Gastrocnemius medialis (tissue), 4 donors: ENCODE data around the gene SYNGR1. TPM values are rescaled to one million over a fixed set of nuclear protein-coding genes. Genes with fewer than 3 reads are reported as not detected.
A peak's percentile ranks its signal among the peaks of the same experiment; 100 is the strongest.

Source experiments
- ATAC-seq, 2 donors: fragments of 150-250 bp; one replicate each; pipeline ENCODE4 v1.9.1; 2016
- DNase-seq, 2 donors: peaks; one replicate each; pipeline ENCODE4 v3.0.0-alpha.2; 2019
- H3K27ac ChIP-seq, 4 donors: fragments of 200-600 bp; sonication (generic); 1 replicate in 1 of 4; 2 replicates in 3 of 4; pipeline ENCODE4 v1.5.1; 2016 to 2018; ENCODE audit warnings: mild to moderate bottlenecking in 2 of 4, moderate library complexity in 1 of 4
- H3K27me3 ChIP-seq, 3 donors: fragments of 200-600 bp; sonication (generic) in 2 of 3; 1 replicate in 1 of 3; 2 replicates in 2 of 3; pipeline versions ENCODE4 v1.5.1 to v1.6.0; 2016 to 2019; ENCODE audit warnings: mild to moderate bottlenecking in 1 of 3, moderate library complexity in 1 of 3
- H3K36me3 ChIP-seq, 2 donors: fragments of 200-600 bp; sonication (generic) in 1 of 2; one replicate each; pipeline ENCODE4 v1.5.1; 2017 to 2018
- H3K4me1 ChIP-seq, 2 donors: fragments of 200-600 bp; sonication (generic) in 1 of 2; one replicate each; pipeline ENCODE4 v1.5.1; 2016 to 2017; ENCODE audit warnings: mild to moderate bottlenecking in 2 of 2
- H3K4me3 ChIP-seq, 4 donors: fragments of 200-600 bp; sonication (generic) in 3 of 4; 1 replicate in 1 of 4; 2 replicates in 3 of 4; pipeline ENCODE4 v1.5.1; 2016 to 2019; ENCODE audit warnings: mild to moderate bottlenecking in 2 of 4
- H3K9me3 ChIP-seq, 3 donors: fragments of 200-600 bp; sonication (generic) in 2 of 3; 1 replicate in 1 of 3; 2 replicates in 2 of 3; pipeline ENCODE4 v1.5.1; 2016 to 2019
- CTCF ChIP-seq, 5 experiments: fragments of 450-650 bp in 3 of 5; fragments of 200-600 bp in 2 of 5; sonication (generic) in 2 of 5; IDR thresholded peaks in 4 of 5; conservative IDR thresholded peaks in 1 of 5; 1 replicate in 4 of 5; 2 replicates in 1 of 5; pipeline ENCODE4 v1.5.1; 2016 to 2019; ENCODE audit warnings: antibody characterized with exemption in 5 of 5, mild to moderate bottlenecking in 3 of 5, moderate library complexity in 3 of 5
- POLR2A ChIP-seq, 2 donors: fragments of 450-650 bp; IDR thresholded peaks; one replicate each; pipeline ENCODE4 v1.6.1; 2017; ENCODE audit warnings: antibody characterized with exemption in 2 of 2, mild to moderate bottlenecking in 2 of 2, moderate library complexity in 2 of 2
- in situ Hi-C, 4 donors: fragments of 200-750 bp; cut with MboI; loops; one replicate each; pipeline versions ENCODE4 v1.15.0 to v1.8.0; 2017; ENCODE audit warnings: low sequenced_read_pairs in 4 of 4
- intact Hi-C: fragments of 100-400 bp; cut with DNase I; formaldehyde crosslinking; loops from one replicate; pipeline ENCODE4 v1.15.1; 2023; ENCODE audit warnings: low total_unique reads
- total RNA-seq, 4 donors: library from RNA; depleted of rRNA; stranded (reverse); fragments of >200 nt; gene quantifications; one replicate each; pipeline versions ENCODE4 v1.1.0 to v1.2.3, GENCODE V29; 2016

The SYNGR1 gene
- total RNA-seq, 4 donors from 2014 or later: 2.8 to 17.2 (median 9.7) TPM

- H3K4me1 ChIP-seq: peaks cover 0 to 5% of the 10 kb centered on the region in 2 donors
- DNase-seq (no peak), ATAC-seq (no peak)
- H3K36me3 ChIP-seq: no peaks in the 10 kb centered on the region
- H3K4me3 ChIP-seq: no peak overlapping the region
- TF ChIP-seq CTCF (IDR thresholded peaks at IDR 0.05 in 4 of 5, conservative IDR thresholded peaks at IDR 0.05 in 1 of 5) (no peak), POLR2A (IDR thresholded peaks at IDR 0.05) (no peak)
- intact Hi-C loops: no loop called here
- peaks cover 3 to 23% (median 18%) of the 10 kb centered on the region in 3 donors for H3K27me3 ChIP-seq
- H3K9me3 ChIP-seq: no peaks in the 10 kb centered on the region
- no peak overlapping the region for H3K27ac ChIP-seq
- in situ Hi-C loops: no loop called here
Observed at GRCh38 chr22:39383841-39384625, 34.2 kb downstream of the SYNGR1 start.

DNA sequence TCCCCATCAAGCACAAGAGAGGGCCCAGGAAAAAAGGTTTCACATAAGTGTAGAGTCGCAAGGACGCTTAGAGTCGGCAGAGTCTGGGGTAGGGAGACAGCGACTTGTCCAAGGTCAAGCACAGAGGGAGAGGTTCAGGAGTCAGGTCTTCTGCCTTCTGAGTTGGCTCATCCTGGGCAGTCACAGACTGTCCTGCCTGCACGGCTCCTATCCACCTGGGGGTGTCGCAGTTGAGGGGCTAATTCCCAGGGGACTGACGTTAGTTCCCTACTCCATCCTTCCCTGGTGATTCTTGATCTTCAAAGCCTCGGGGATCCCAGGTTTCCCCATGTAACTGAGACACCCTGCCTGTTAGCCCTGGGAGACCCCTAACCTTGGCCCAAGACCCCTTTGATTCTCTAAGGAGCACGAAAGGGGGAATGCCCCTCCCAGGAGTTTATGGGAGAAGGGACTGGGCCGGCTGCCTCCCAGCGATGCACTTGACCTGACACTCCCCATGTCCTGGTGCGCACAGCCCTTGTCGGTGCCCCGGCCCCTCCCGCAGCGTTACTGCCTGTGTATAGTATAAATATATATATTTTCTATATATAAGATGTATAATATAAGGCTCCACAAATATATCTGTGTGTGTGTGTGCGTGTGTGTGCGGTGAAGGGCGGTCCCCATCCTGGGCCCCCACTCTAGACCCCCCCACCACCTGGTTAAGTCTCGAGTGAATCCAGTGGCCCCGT, 35.1 kb downstream of the SYNGR1 start:
- intact Hi-C loops: no loop called here
- H3K9me3 ChIP-seq: no peaks in the 10 kb centered on the region
- H3K4me1 ChIP-seq: peaks cover 0 to 5% of the 10 kb centered on the region in 2 donors
- H3K36me3 ChIP-seq: no peaks in the 10 kb centered on the region
- TF ChIP-seq CTCF (IDR thresholded peaks at IDR 0.05 in 4 of 5, conservative IDR thresholded peaks at IDR 0.05 in 1 of 5): peak in 2 of 5 experiments; percentile 16 to 35
- TF ChIP-seq POLR2A (IDR thresholded peaks at IDR 0.05): no peak
- ATAC-seq (peak in 1 of 2 donors; percentile 58), DNase-seq (peak in 1 of 2 donors; percentile 32)
- H3K27ac ChIP-seq: no peak overlapping the region
- H3K27me3 ChIP-seq: peaks cover 3 to 23% (median 18%) of the 10 kb centered on the region in 3 donors
- H3K4me3 ChIP-seq: no peak overlapping the region
- in situ Hi-C loops: no loop called here

DNA sequence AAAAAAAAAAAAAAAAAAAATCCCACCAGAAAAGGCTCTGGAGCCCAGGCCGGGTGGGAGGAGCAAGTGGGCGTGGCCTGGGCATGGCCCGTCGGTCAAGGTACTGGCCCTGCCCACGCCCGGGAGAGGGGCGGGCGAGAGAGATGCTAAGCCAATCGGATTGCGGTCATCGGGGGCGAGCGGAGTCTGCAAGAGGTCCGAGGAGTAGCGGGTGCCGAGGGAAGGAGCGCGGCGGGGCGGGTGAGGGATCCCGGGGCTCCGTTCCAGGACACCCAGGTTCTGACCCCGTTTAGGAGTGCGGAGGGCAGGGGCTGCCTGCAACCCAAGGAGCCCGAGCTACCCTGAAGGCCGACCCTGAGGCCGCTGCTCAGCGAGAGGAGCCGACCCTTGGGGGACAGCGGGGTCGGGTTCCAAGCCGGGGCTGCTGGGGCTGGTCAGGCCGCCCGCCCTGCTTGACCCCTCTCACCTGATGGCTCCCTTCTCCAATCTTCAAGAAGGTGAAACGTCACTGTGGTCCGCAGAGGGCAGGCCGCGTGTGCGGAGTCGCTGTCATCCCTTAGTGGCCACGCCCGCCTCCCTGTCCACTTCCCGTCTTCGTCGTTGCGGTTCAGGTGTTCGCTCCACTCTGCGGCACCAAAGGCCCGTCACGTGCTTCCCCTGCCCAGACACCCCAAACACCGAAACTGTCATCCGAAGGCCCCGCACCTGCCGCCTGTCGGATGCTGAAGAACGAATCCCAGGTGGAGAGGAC, 38.6 kb downstream of the SYNGR1 start:
- DNase-seq: peak; percentile 25 to 45
- TF ChIP-seq CTCF (IDR thresholded peaks at IDR 0.05 in 4 of 5, conservative IDR thresholded peaks at IDR 0.05 in 1 of 5) (no peak), POLR2A (IDR thresholded peaks at IDR 0.05) (no peak)
- peak; percentile 47 to 52 for ATAC-seq
- no peaks in the 10 kb centered on the region for H3K36me3 ChIP-seq
- H3K27ac ChIP-seq: peak overlapping the region in 1 of 4 donors; percentile 17
- in situ Hi-C loops (no loop called here), intact Hi-C loops (no loop called here)
- H3K9me3 ChIP-seq: no peaks in the 10 kb centered on the region
- H3K4me3 ChIP-seq: peak overlapping the region; percentile 47 to 76 (median 56)
- peaks cover 0 to 5% of the 10 kb centered on the region in 2 donors for H3K4me1 ChIP-seq
- H3K27me3 ChIP-seq: peaks cover 3 to 23% (median 18%) of the 10 kb centered on the region in 3 donors

GRCh38 chr22:39389420-39389819, 39.6 kb downstream of the SYNGR1 start:
- intact Hi-C loops (no loop called here), in situ Hi-C loops (no loop called here)
- Histone ChIP-seq H3K4me1 (peaks cover 0 to 5% of the 10 kb centered on the region in 2 donors), H3K9me3 (no peaks in the 10 kb centered on the region), H3K27me3 (peaks cover 3 to 23% (median 18%) of the 10 kb centered on the region in 3 donors), H3K36me3 (no peaks in the 10 kb centered on the region), H3K4me3 (no peak overlapping the region), H3K27ac (no peak overlapping the region)
- DNase-seq: no peak
- TF ChIP-seq CTCF (IDR thresholded peaks at IDR 0.05 in 4 of 5, conservative IDR thresholded peaks at IDR 0.05 in 1 of 5) (no peak), POLR2A (IDR thresholded peaks at IDR 0.05) (no peak)
- no peak for ATAC-seq
